GM23338 (cell line): ENCODE results near the gene FOXJ3. TPM values are rescaled to one million over a fixed set of nuclear protein-coding genes. Genes with fewer than 3 reads are reported as not detected.

Experiments used
- ATAC-seq: fragments of 200-7000 bp; cut with Tn5 transposase; 3 replicates; pipeline ENCODE4 v1.9.1; 2020
- DNase-seq: peaks from one replicate; pipeline ENCODE4 v3.0.0-alpha.2; 2015; ENCODE audit warnings: low spot score
- H2AFZ ChIP-seq: fragments of 200-600 bp; sonication (generic); 2 replicates; pipeline ENCODE4 v1.8.0; 2016; ENCODE audit warnings: antibody characterized with exemption, mild to moderate bottlenecking, moderate library complexity
- H3F3A ChIP-seq: fragments of 200-600 bp; sonication (generic); replicated peaks from 2 replicates; pipeline ENCODE4 v1.8.0; 2017; ENCODE audit warnings: antibody characterized with exemption, mixed run types, low read depth
- H3K27ac ChIP-seq: fragments of 200-600 bp; sonication (generic); 2 replicates; pipeline ENCODE4 v1.6.1; 2016; ENCODE audit warnings: low read depth
- H3K27me3 ChIP-seq: fragments of 200-600 bp; sonication (generic); 2 replicates; pipeline ENCODE4 v1.8.0; 2016; ENCODE audit warnings: mild to moderate bottlenecking, mixed run types, moderate library complexity; ENCODE audit not compliant: insufficient read depth
- H3K36me3 ChIP-seq: fragments of 200-600 bp; sonication (generic); 2 replicates; pipeline ENCODE4 v1.8.0; 2016; ENCODE audit warnings: mild to moderate bottlenecking; ENCODE audit not compliant: insufficient read depth
- H3K4me1 ChIP-seq: fragments of 200-600 bp; sonication (generic); 2 replicates; pipeline ENCODE4 v1.8.0; 2016; ENCODE audit warnings: mild to moderate bottlenecking, moderate library complexity; ENCODE audit not compliant: insufficient read depth
- H3K4me2 ChIP-seq: fragments of 200-600 bp; sonication (generic); 2 replicates; pipeline ENCODE4 v1.7.1; 2017; ENCODE audit warnings: mixed run types
- H3K4me3 ChIP-seq: fragments of 200-600 bp; sonication (generic); 2 replicates; pipeline ENCODE4 v1.6.1; 2016; ENCODE audit warnings: mixed run types
- H3K79me2 ChIP-seq: fragments of 200-600 bp; sonication (generic); replicated peaks from 2 replicates; pipeline ENCODE4 v1.8.0; 2017; ENCODE audit warnings: mild to moderate bottlenecking; ENCODE audit not compliant: insufficient read depth
- H3K9me2 ChIP-seq: fragments of 200-600 bp; sonication (generic); 2 replicates; pipeline ENCODE4 v1.8.0; 2017; ENCODE audit not compliant: insufficient read depth
- H4K20me1 ChIP-seq: fragments of 200-600 bp; sonication (generic); replicated peaks from 2 replicates; pipeline ENCODE4 v1.8.0; 2017; ENCODE audit warnings: mild to moderate bottlenecking; ENCODE audit not compliant: insufficient read depth
- H3K27ac Mint-ChIP-seq: 2 replicates; pipeline ENCODE4 v1.8.0; 2020; ENCODE audit warnings: inconsistent platforms, mild to moderate bottlenecking, moderate library complexity, mixed read lengths
- H3K27me3 Mint-ChIP-seq: 3 replicates; pipeline ENCODE4 v1.8.0; 2022; ENCODE audit warnings: low read depth, mild to moderate bottlenecking, moderate library complexity, mixed read lengths, inconsistent platforms; ENCODE audit not compliant: insufficient read depth, poor library complexity
- H3K36me3 Mint-ChIP-seq: 3 replicates; pipeline ENCODE4 v1.8.0; 2021; ENCODE audit warnings: low read depth, mild to moderate bottlenecking, inconsistent platforms, moderate library complexity, mixed read lengths
- H3K4me1 Mint-ChIP-seq: 3 replicates; pipeline ENCODE4 v1.8.0; 2020; ENCODE audit warnings: mild to moderate bottlenecking, inconsistent platforms, mixed read lengths
- H3K4me3 Mint-ChIP-seq: 3 replicates; pipeline ENCODE4 v1.8.0; 2021; ENCODE audit warnings: moderate library complexity, mild to moderate bottlenecking, inconsistent platforms, mixed read lengths
- H3K9me3 Mint-ChIP-seq: 3 replicates; pipeline ENCODE4 v1.8.0; 2020; ENCODE audit warnings: moderate library complexity, mild to moderate bottlenecking, inconsistent platforms, mixed read lengths
- CREB1 ChIP-seq: fragments of 250-450 bp; sonication (Bioruptor Pico); IDR thresholded peaks from 2 replicates; pipeline ENCODE4 v1.5.0; 2020; ENCODE audit warnings: low read depth, mild to moderate bottlenecking, moderate library complexity
- CTCF ChIP-seq, 2 experiments: fragments of 200-600 bp in 1 of 2; sonication (generic) in 1 of 2; conservative IDR thresholded peaks; 2 replicates each; pipeline versions ENCODE4 v1.5.1 to v1.6.1; 2016 to 2017; ENCODE audit warnings: antibody characterized with exemption in 2 of 2, low read depth in 2 of 2, mild to moderate bottlenecking in 2 of 2, moderate library complexity in 1 of 2
- EZH2 ChIP-seq: fragments of 200-600 bp; sonication (generic); IDR thresholded peaks from one replicate; pipeline ENCODE4 v1.8.0; 2017; ENCODE audit warnings: antibody characterized with exemption, mild to moderate bottlenecking, low read depth; ENCODE audit not compliant: unreplicated experiment
- EZH2phosphoT487 ChIP-seq: fragments of 200-600 bp; sonication (generic); IDR thresholded peaks from one replicate; pipeline ENCODE4 v1.8.1; 2018; ENCODE audit warnings: antibody characterized with exemption; ENCODE audit not compliant: unreplicated experiment
- POLR2AphosphoS5 ChIP-seq: IDR thresholded peaks from 2 replicates; pipeline ENCODE4 v1.6.1; 2016; ENCODE audit warnings: antibody characterized with exemption, low read depth
- REST ChIP-seq: IDR thresholded peaks from one replicate; pipeline ENCODE4 v1.6.1; 2018; ENCODE audit warnings: antibody characterized with exemption; ENCODE audit not compliant: unreplicated experiment
- STAT1 ChIP-seq: IDR thresholded peaks from one replicate; pipeline ENCODE4 v1.6.1; 2016; ENCODE audit warnings: antibody characterized with exemption; ENCODE audit not compliant: unreplicated experiment
- ZNF114 ChIP-seq: fragments of 250-450 bp; sonication (Bioruptor Pico); IDR thresholded peaks from 2 replicates; pipeline ENCODE4 v1.5.0; 2020; ENCODE audit warnings: mild to moderate bottlenecking, moderate library complexity
- polyA plus RNA-seq: library from polyadenylated mRNA; unstranded; fragments of >200 nt; fragmentation: Nextera tagmentation; extraction: Ambion mirVana; gene quantifications from 2 replicates; pipeline ENCODE4 v1.2.1, GENCODE V29; 2016
- total RNA-seq: library from RNA; depleted of rRNA; stranded (reverse); fragments of >200 nt; shearing (Covaris generic); gene quantifications from 2 replicates; pipeline ENCODE4 v1.2.3, GENCODE V29; 2014

Gene FOXJ3
- total and polyA plus RNA-seq, 2 experiments from 2014 or later: 36.6 to 53.3 TPM

GRCh38 chr1:42335809-42336518 lies 929 bp upstream of the FOXJ3 start:
- Histone ChIP-seq H2AFZ (peak overlapping the region; percentile 96), H3K36me3 (no peaks in the 10 kb centered on the region), H3K4me3 (peak overlapping the region; percentile 69), H3K4me1 (peaks cover 42% of the 10 kb centered on the region), H3K9me2 (no peaks in the 10 kb centered on the region), H3K4me2 (peak overlapping the region; percentile 86), H3K79me2 (peaks cover 36% of the 10 kb centered on the region), H4K20me1 (peaks cover 24% of the 10 kb centered on the region), H3K27me3 (no peaks in the 10 kb centered on the region), H3K27ac (peak overlapping the region; percentile 99), H3F3A (0 out of 2 replicates have a peak, but pooled peaks cover 3% of the 10 kb centered on the region)
- DNase-seq: no peak
- peak; percentile 4 for ATAC-seq
- Mint-ChIP-seq H3K27ac (peak overlapping the region; percentile 72), H3K4me3 (peak overlapping the region; percentile 83), H3K4me1 (peaks cover 42% of the 10 kb centered on the region), H3K9me3 (no peaks in the 10 kb centered on the region; the same call in 2 of the 3 replicates), H3K36me3 (no peaks in the 10 kb centered on the region; the same call in 2 of the 3 replicates), H3K27me3 (peaks cover 13% of the 10 kb centered on the region)
- TF ChIP-seq POLR2AphosphoS5 (no peak), CTCF (conservative IDR thresholded peaks at IDR 0.05; ENCODE audit: low read depth in 2 of 2) (no peak), CREB1 (CRISPR knock-in tag) (no peak)

- peak overlapping the region; percentile 90 for H2AFZ ChIP-seq
- peak overlapping the region; percentile 69 for H3K4me3 ChIP-seq
- peak overlapping the region; percentile 96 for H3K27ac Mint-ChIP-seq
- H3K9me3 Mint-ChIP-seq: no peaks in the 10 kb centered on the region; the same call in 2 of the 3 replicates
- H3K79me2 ChIP-seq: peaks cover 51% of the 10 kb centered on the region
- peak overlapping the region; percentile 95 for H3K4me3 Mint-ChIP-seq
- no peaks in the 10 kb centered on the region; the same call in 2 of the 3 replicates for H3K36me3 Mint-ChIP-seq
- H3K4me2 ChIP-seq: peak overlapping the region; percentile 86
- H3K27ac ChIP-seq: peak overlapping the region; percentile 98
- H3K4me1 ChIP-seq: peaks cover 27% of the 10 kb centered on the region
- peaks cover 35% of the 10 kb centered on the region for H4K20me1 ChIP-seq
- H3K27me3 ChIP-seq: no peaks in the 10 kb centered on the region
- peaks cover 13% of the 10 kb centered on the region for H3K27me3 Mint-ChIP-seq
- H3K9me2 ChIP-seq: no peaks in the 10 kb centered on the region
- peak; percentile 71 for ATAC-seq
- no peaks in the 10 kb centered on the region for H3F3A ChIP-seq
- H3K36me3 ChIP-seq: no peaks in the 10 kb centered on the region
- peak; percentile 65 for DNase-seq
- H3K4me1 Mint-ChIP-seq: peaks cover 40% of the 10 kb centered on the region
- no peak for TF ChIP-seq EZH2
- TF ChIP-seq REST: no peak
- no peak for TF ChIP-seq EZH2phosphoT487
- no peak for TF ChIP-seq STAT1
- no peak for TF ChIP-seq ZNF114 (CRISPR knock-in tag)
- TF ChIP-seq CTCF (conservative IDR thresholded peaks at IDR 0.05; ENCODE audit: low read depth in 2 of 2): 0 out of 4 replicates have a peak, but pooled peaks of 1 of the 2 experiments have one; percentile 14
Measured at GRCh38 chr1:42334240-42335049, 590 bp downstream of the FOXJ3 start.
